ENCODE results near the gene DNAJC12.
"Not testable (repeated sequence)": the region's sequence is repeated elsewhere in the genome, so short reads cannot be mapped to it uniquely, and the experiment has no call there.

The DNAJC12 gene

DNA sequence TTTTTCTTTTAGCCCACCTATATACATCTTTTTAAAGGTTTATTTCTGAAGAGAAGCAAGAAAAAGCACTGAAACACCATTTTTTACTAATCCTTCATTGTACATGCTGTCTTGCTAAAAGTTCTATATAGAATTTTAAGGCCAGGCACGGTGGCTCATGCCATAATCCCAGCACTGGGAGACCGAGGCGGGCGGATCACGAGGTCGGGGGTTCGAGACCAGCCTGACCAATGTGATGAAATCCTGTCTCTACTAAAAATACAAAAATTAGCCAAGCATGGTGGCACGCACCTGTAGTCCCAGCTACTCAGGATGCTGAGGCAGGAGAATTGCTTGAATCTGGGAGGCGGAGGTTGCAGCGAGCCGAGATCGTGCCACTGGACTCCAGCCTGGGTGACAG, 1.5 kb upstream of the DNAJC12 start:
- not testable (repeated sequence) for DNase-seq

DNA sequence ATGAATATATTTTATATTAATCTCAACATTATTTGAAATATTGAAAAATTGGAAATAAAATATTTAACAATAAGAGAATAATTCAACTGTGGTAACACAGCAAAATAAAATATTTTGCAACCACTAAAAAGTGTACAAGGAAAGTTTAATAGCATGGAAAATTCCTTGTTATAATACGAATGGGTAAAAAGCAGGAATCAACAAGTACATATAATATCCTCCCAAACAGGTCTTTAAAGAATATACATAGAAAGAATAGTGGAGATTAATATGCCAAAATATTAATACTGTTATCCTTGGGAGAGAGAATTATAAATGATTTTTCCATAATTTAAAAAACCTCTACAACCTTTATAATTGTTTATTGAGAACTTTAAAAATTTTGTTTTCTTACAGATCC, 1.0 kb downstream of the DNAJC12 start:
- no peak for DNase-seq

DNA sequence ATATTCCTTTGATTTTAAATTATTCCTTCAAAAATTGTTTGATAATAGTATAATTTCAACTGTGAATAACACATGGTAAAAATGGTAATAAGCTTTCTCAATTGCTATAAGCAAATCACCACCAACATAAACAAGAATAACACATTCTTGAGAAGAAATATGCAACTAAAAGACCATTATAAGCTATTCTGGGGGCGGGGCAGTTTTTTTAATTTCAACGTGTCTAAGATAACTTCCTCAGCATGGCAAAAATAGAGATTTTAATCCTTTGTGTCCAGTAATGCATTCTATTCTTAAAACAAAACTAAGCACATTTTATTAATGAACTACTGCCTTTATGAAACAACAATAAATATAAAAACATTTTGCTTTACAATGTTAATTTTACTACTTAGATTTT, 1.5 kb downstream of the DNAJC12 start:
- no peak for DNase-seq

- not testable (repeated sequence) for DNase-seq
Measured at GRCh38 chr10:67835541-67836394, 2.2 kb downstream of the DNAJC12 start.

DNA sequence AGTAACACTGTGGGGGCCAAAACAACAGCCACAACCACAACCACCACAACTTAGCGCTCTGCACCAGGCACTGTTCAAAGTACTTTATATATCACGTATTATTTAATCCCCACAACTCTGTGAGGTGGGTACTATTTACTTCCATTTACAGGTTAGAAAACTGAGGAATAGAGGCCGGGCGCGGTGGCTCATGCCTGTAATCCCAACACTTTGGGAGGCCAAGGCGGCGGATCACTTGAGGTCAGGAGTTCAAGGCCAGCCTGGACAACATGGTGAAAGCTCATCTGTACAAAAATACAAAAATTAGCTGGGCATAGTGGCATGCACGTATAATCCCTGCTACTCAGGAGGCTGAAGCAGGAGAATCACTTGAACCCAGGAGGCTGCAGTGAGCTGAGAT, 3.6 kb downstream of the DNAJC12 start:
- DNase-seq: no peak

- DNase-seq: no peak
Measured at GRCh38 chr10:67827811-67828210, 10.2 kb downstream of the DNAJC12 start.

GRCh38 chr10:67819768-67820204, 18.2 kb downstream of the DNAJC12 start:
- no peak for DNase-seq

DNA sequence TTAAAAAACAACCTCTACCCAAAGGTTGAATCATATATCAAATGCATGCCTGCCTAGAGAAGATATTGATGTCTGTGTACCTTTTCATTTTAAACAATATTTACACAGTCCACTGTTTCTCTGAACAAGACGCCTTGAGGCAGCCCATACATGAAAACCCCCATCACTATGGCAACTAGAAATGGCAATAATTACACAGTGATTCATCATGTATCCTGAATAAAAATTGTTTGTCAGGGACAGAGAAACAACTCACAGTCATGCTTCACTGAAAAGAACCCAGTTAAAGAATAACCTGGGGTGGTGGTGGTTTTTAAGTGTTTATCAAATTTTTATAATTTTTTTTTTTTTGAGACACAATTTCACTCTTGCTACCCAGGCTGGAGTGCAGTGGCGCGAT, 19.7 kb downstream of the DNAJC12 start:
- no peak for DNase-seq

DNA sequence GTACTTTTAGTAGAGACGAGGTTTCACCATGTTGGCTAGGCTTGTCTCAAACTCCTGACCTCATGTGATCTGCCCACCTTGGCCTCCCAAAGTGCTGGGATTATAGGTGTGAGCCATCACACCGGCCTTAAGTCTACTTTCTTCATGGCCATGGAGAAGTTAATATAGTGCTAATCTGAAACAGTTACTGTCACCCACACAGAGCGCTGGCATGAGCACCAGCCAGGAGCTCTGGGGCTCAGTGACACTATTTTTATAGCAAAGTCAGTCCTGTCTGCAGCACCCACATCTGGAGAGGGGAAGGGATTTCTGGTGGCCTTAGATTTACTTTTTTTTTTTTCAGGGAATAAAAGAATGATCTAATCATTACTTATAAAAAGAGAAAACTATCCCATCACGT, 21.3 kb downstream of the DNAJC12 start:
- DNase-seq: no peak

GRCh38 chr10:67815571-67816059, 22.4 kb downstream of the DNAJC12 start:
- no peak for DNase-seq

DNA sequence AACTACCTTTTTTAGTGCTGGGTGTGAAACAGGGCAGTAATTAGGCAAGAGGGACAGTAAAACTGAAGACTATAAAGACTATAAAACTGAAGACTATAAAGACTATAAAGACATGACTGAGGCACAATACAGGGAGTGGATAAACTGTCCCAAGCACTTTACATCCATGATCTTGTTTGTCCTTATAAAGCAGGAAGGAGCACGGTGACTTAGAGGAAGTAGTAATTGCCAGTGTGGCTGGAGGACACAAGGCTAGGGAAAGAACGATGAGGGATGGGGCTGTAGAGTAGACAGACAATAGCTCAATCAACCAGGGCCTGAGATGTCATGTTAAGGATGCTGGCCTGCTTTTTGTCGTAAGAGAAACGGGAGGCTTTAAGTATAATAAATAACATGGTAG, 26.0 kb downstream of the DNAJC12 start:
- no peak for DNase-seq

DNA sequence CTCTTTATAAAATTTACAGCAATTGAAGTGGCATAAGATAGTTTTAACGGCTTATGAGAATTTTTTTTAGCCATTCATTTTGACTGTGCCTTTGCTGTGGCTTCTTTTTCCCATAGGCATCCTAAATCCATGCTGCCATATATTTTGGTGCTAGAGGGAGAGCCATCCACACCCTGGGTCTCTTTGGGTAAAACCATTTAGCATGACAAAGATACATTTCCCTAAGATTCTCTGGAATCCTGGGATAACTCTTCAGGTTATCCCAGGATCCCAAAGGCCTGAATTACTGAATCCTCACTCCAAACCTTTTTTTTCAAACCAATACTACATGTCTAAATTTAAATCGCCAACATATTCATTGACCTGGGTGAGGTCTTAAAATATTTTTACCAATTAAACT, 28.9 kb downstream of the DNAJC12 start:
- DNase-seq: no peak

GRCh38 chr10:67808704-67809103, 29.3 kb downstream of the DNAJC12 start:
- no peak for DNase-seq

GRCh38 chr10:67807855-67808456, 30.0 kb downstream of the DNAJC12 start:
- no peak for DNase-seq

- DNase-seq: no peak
Measured at GRCh38 chr10:67804395-67804678, 33.7 kb downstream of the DNAJC12 start.

GRCh38 chr10:67803588-67804394, 34.2 kb downstream of the DNAJC12 start:
- DNase-seq: no peak

DNA sequence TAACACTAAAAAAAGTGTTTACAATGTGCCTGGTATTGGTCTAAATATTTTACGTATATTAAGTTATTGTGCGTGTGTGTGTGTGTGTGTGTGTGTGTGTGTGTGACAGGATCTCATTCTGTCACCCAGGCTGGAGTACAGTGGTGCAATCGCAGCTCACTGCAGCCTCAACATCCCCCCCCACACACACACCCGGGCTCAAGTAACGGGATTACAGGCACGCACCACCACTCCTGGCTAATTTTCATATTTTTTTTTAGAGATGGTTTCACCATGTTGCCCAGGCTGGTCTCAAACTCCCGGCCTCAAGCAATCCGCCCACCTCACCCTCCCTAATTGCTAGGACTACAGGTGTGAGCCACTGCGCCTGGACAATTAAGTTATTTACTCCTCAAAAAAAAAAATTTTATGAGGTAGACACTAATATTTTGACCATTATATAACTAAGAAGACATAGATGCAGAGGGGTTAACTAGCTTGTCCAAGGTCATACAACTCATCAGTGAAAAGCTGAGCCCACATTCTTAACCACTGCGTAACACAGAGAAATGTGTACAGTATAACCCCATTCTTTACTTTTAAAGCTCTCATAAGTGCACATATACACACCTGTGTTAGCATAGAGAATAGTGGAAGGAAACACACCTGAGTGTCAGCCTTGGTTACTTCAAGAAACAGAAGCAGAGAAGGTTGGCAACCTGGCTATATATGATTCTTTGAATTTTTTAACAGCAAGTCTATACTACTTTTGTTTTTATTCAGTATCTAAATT, 35.0 kb downstream of the DNAJC12 start:
- DNase-seq: no peak

DNA sequence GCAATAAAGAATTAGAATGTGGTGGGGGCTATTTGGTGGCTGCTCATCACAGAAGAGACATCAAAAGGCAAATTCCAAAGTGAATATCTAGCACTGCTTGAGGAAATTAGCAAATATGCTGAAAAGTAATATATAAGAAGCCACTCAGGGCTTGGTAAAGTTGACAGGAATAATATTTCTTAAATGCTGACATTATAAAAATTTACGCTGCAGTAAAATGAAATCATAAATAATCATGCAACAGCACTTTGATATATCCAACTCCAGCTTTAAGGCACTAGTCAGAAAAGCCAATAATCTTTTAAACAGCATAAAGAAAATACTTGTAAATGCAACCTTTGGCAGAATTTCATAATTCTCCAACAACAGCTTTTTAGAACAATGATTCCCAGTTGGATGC, 36.9 kb downstream of the DNAJC12 start:
- DNase-seq: no peak

GRCh38 chr10:67794909-67795460, 43.0 kb downstream of the DNAJC12 start:
- DNase-seq: no peak

GRCh38 chr10:67794256-67794655, 43.7 kb downstream of the DNAJC12 start:
- DNase-seq: no peak

DNA sequence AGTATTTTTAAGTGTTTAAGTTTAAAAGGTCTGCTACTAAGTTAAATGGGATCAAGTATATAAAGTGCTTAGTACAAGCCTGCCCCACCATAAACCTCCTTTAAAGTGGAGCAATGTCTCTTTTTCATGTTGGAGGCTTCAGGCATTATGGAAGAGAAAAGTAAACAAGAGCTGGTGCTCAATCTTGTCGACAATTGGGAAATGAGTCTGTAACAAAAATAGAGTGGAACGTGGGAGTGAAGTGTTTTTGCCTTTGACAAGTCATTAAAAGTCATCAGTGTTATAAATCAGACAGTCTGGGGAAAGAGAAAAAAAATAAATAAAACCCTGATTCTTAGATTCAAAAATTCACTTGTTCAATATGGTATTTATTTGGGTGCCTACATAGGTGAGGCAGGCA, 44.7 kb downstream of the DNAJC12 start:
- no peak for DNase-seq

GRCh38 chr10:67792653-67793052, 45.3 kb downstream of the DNAJC12 start:
- DNase-seq: no peak

Measured in activated CD4-positive, alpha-beta T cell treated with anti-CD3 and anti-CD28 coated beads for 48 hours (primary cell).